HG02973 (cell line): ENCODE data around the gene FHL5.
"Not testable (repeated sequence)": the region's sequence is repeated elsewhere in the genome, so short reads cannot be mapped to it uniquely, and the experiment has no call there.

Experiments
- ATAC-seq: cut with Tn5 transposase; IDR thresholded peaks from one replicate; pipeline ENCODE4 v1.9.1; 2021; ENCODE audit warnings: moderate library complexity; ENCODE audit not compliant: unreplicated experiment

The FHL5 gene

DNA sequence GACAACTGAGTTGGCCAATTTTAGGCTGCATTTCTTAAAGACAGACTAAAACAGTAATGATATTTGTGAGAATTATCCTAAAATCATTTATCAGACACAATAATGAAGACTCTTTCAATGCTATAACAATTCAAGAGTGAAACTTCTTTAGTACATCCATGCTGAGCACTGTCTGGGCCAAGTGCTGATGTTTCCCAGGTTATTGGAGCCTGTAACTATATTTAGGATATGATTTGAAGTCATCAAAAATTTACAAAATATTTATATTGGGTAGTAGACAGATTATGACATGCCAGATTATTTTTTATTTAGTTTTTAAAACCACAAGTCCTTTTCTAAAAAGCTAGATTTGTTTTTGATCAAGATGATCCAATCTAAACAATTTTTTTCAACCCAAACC lies 45.1 kb downstream of the FHL5 start:
- ATAC-seq, result no peak

DNA sequence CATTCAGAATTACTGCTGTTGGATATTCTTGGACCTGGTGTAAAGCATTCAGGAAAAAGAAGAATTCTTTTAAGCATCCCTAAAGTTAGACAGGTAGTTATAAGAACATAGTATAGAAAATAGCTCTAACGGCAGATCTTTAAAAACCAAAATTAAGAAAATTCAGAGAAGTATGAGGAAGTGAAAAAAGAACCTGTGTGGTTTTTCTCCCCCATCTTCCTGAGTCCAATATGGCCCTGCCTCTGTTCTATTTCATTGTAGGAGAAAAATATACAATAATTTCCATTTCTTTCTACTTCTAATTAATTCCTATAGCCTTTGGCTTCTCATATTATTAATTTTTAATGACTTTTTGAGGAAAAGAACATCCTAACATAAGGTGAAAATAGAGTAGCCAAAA lies 47.1 kb downstream of the FHL5 start:
- ATAC-seq, result peak; percentile 48

DNA sequence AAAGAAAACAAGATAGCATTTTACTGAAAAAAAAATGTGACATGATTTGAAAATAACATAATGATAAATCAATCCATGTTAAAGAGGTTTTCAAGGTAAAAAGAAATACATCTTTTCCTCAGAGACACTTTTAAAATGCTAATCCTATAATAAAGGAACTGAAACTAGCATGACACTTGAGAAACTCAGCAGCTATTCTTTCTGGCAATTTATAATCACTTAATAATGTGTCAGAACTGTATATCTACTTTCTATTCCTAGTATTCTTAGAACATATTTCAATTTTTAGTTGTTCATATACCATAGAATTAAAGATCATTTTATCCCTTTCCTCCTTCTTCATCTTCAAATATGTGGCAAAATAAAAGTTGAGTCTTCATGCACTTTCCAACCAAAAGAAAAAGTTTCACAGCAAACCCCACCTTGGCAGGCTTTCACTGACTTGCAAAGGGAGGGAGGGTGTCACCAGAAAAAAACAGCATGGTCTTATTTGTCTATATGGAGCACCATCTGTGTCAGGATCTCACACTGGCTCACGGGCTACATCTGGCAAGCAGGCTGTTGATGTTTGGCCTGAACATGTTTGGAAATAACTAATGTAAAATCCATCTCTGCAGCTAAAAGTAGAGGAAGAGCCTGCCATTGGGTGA lies 48.5 kb downstream of the FHL5 start:
- ATAC-seq, result peak; percentile 79

DNA sequence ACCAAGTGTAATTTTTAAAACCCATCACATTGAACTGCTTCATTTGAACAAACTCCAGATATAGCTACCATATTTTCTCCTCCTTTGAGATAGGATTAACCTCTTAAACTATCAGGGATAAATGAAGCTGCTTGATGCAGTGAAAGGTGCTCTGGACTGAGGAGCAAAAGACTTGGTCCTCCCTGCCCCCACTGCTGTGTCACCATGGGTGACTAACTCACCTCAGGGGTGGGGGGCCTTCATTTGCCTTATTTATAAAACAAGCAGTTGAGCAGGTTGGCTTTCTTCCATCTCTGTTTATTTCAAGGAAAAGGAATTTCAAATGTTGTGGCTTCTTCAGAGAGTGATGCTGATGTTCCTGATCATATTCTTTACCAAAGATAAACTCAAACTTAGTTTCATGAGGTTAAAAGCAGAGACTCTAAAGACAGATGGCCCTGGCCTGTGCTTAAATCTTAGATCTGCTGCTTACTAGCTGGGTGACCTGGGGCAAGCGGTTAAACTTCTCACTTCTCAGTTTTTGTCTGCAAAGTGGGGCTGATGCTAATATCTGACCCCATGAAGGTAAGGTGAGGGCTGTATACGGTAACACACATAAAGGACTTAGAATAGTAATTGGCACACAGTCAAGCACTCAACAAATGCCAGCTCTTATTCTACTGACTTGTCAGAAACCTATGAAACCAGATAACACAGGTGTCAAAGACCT lies 50.5 kb downstream of the FHL5 start:
- no peak for ATAC-seq

DNA sequence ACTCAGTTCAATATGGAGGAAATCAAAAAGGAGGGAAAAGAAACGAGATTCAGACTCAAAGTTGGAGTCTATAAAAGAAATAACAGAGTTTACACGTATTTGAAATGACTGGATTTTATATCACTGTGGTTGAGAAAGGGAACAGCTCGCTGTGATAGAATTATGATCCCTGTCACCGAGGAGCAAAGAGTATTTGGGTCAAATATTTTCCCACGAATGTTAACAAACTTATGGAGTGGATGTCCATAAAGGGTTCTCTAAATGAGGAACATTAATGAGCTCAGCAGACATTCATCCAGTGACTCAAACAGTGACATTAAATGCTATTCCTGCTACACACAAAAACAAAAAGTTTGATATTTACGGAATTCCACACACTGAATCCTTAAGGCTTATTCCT lies 57.9 kb downstream of the FHL5 start:
- no peak for ATAC-seq

DNA sequence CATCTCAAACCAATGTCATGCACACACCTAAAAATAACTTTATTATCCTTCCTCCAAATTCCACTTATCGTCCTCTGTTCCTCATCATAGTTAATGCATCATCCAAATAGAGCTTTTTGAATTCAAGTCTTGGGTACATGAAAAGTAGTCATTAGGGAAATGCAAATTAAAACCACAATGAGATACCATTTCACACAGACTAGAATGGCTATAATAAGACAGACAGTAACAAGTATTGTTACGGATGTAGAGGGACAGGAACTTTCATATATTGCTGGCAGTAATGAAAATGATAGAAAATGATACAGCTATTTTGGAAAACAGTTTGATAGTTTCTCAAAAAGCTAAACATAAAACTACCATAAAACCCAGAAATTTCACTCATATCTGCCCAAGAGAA lies 59.1 kb downstream of the FHL5 start:
- no peak for ATAC-seq

DNA sequence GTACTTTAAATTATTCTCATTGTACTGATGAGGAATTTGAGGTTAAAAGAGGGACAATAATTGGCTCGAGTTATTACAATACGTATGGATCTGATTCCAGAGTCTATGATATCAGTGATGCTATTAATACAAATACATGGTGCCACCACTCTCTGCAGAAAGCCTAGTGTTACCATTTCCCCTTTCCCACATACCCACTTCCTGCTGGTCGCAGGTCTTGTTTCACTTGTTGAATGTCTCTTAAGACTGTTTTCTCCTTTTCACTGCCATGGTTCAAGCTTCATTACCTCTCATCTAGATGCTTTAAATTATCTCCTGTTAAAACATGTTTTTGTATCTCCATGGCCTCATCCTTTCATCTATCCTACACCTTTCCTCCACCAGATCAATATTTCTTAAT lies 62.0 kb downstream of the FHL5 start:
- no peak for ATAC-seq

DNA sequence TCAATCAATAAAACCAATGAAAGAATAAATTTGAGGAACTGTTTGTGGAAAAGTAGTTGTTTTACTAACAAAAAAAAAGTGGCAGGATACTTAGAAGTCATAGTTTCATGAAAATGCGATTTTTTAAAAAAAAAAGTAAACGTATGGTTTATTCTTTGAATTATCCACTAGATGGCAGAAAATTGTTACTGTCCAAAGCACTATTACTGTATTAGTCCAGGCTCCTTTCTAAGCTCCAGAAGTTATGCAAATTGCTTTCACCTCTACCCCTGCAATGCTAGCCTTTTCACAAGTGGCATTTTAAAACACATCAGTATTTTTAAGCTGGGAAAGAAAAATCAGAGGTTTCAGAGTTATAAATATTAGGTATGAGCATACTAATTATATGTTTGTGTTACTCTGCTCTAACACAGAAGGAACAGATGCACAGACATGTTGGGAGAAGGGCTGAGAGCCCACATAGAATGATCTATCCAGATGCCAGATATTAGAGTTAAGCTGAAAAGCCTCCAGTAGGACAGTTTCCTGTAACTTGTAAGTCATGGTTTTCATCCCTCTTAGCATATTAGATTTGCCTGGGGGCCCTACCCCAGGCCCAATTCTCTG lies 63.9 kb downstream of the FHL5 start:
- peak; percentile 93 for ATAC-seq

DNA sequence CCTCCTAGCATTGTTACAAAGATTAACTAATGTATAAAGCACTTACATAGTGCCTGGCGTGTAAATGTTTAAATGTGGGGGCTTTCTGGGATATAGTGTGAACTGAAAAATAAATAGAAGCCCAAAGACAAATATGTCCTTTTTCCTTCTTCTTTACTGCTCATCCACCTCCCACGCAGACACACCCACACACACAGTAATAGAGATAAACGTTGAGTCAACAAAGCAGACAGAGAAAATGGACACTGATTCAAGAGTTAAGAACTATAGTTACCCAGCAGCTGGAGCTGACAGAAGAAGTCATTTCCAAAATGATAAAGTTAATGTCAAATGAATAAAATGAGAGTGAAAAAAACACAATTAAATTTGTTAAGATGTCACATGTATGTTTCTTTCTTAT lies 68.3 kb downstream of the FHL5 start:
- no peak for ATAC-seq

DNA sequence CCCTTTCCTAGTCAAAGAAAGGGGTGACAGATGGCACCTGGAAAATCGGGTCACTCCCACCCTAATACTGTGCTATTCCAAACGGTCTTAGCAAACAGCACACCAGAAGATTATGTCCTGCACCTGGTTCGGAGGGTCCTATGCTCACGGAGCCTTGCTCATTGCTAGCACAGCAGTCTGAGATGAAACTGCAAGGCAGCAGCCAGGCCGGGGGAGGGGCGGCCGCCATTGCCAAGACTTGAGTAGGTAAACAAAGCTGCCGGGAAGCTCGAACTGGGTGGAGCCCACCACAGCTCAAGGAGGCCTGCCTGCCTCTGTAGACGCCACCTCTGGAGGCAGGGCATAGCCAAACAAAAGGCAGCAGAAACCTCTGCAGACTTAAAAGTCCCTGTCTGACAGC lies 75.1 kb downstream of the FHL5 start:
- not testable (repeated sequence) for ATAC-seq

DNA sequence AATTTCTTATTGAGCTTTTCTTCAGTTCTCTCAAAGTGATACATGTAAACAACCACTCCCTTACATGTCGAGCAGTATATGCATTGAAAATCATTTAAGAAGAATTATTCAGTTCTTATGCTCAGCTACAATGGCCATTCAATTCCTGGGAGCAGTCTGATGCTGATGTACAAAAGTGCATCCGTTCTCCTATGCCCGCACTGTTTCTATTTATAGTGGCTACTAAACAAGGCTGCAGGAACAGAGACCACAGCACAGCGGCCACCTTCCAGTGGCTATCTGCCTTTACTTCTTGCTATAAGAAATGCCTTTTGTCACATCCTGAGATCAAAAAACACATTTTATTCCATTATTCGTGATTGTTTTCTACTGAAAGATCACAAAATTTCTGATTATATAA lies 82.2 kb downstream of the FHL5 start:
- ATAC-seq, result no peak

DNA sequence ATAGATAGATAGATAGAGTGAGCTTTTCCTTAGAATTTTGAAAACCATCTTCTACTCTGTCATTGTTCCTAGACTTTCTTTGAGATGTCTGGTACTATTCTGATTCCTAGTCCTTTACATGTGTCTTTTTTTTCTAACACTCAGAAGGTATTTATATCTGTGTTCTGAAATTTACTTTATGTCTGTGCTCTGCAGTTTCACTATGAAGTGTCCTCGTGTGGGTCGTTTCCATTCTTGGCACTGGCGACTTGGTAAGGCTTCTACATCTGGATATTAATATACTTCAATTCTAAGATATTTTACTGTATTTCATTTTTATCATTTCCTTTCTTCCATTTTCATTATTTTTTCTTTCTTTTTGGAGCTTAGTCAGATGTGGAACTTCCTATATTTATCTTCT lies 87.0 kb downstream of the FHL5 start:
- ATAC-seq, result peak; percentile 69

DNA sequence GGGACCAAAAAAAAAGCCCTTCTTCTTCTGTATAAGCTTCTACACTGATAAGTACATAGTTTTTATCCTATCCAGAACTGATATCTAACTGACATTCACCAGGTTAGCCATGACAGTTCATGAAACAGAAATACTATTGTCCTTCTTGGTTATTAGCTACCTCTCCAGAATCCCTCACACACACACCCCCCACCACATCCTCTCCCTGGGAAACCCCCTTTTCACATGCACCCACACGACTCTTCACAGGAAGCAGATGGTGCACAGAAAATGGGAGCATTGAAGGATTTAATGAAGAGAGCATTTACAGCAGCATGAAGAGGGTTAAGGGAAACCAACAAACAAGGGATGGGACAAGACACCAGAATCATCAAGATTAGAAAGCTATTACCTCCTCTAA lies 88.9 kb downstream of the FHL5 start:
- ATAC-seq, result peak; percentile 38

DNA sequence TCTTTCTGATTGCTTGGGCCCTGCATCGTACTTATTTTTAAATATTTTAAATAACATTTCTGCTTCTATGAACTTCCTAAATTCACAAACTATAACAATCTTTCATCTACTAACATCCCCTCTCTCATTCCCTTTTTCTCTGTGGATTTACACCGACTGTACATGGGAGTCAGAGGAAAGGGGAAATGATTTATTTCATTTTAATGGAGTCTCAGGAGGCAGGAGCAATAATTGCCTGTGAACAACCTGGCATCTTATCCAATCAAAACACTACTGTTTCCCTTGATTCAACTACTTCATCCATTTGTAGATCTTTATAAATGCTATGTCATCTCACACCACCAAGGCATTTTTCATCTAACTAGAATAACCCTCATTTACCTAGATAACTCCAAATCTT lies 89.6 kb downstream of the FHL5 start:
- no peak for ATAC-seq

DNA sequence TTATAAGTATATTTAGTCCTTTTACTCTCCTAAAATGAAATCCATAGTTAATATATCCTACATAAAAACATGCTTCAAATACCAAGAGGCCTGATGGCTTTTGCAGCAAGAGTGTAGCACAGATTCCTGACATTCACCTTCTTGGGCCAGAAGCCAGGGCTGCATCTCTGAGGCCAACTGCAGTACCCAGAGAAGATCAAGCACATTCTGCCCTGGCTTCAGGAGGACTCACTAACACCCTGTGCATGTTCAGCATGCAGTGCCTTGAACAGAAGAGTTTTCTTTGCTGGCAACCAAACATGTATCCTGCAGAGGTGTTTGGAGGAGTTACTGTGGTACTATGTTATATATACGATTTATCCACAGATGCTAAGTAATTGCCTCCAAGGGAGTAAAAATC lies 90.3 kb downstream of the FHL5 start:
- no peak for ATAC-seq

DNA sequence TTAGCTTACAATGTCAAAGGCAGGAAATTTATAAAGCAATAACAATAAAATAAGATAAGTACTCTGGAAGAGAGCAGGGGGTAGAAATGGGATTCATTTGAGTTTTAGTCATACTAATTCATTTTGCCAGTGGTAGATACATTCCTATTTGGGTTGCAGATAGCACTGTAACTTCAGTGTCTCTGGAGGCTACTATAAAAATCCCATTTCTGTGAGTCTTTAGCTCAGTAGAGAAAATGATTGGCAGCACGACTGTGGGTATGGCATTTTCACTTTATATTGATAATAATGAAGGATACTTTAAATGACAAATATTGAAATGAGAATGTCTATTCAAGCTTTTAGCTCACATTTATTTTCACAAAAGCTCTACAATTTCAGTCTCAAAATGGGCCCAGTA lies 93.6 kb downstream of the FHL5 start:
- no peak for ATAC-seq

DNA sequence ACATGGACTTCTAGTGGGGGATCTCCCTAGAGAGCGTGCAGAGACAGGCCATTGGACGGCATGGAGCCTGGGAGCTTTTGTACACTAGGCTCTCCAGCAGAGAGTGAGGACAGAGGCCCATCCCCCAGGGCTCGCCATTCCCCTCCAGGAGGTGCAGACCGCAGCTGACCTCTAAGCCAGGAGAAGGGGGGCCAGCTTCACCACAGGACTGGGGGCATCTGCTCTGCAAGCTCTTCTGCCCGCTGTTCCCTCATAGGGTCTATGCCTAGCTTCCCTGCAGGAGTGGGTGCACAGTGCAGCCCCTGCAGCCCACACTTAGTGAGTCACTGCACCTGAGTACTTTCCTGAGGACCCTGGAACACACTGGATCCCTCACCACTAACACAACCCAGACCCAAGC lies 94.4 kb downstream of the FHL5 start:
- ATAC-seq, result no peak

DNA sequence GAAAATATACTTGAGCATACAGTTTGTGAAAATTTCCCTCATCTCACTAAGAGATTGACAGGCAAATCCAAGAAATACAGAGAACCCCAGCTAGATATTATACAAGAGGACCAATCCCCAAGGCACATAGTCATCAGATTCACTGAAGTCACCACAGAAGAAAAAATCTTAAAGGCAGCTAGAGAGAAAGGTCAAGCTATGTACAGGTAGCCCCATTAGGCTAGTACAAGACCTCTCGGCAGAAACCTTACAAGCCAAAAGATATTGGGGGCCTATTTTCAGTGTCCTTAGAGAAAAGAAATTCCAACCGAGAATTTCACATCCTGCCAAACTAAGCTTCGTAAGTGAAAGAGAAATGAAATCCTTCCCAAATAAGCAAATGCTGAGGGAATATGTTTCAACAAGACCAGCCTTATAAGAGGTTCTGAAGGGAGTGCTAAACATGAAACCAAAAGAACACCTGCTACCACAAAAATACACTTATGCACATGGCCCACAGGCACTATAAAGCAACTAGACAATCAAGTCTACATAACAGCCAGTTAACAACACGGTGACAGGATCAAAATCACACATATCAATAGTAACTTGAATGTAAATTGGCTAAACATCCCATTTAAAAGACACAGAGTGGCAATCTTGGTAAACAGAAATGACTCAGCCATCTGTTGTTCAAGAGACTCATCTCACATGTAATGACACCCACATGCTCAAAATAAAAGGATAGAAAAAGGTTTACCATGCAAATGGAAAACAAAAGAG lies 96.3 kb downstream of the FHL5 start:
- peak; percentile 60 for ATAC-seq
